SK-N-MC (cell line): ENCODE measurements around the gene ATP8B1.

Experiments
- EZH2 ChIP-seq: fragments of 200-600 bp; sonication (generic); IDR thresholded peaks from one replicate; pipeline ENCODE4 v1.6.1; 2017; ENCODE audit warnings: antibody characterized with exemption
- FOXP2 ChIP-seq: optimal IDR thresholded peaks from 2 replicates; pipeline ENCODE3; 2011; ENCODE audit warnings: mild to moderate bottlenecking, moderate library complexity; ENCODE audit not compliant: insufficient read depth; ENCODE audit errors: extremely low read length, control extremely low read depth
- POLR2AphosphoS5 ChIP-seq: IDR thresholded peaks from 2 replicates; pipeline ENCODE4 v1.6.1; 2012; ENCODE audit warnings: mild to moderate bottlenecking, low read depth, low read length, borderline replicate concordance

- TF ChIP-seq EZH2 (no peak), FOXP2 (no peak), POLR2AphosphoS5 (no peak)
Observed at GRCh38 chr18:57807336-57808117, 4.4 kb upstream of the ATP8B1 start.
